Lung (tissue), 12 donors: Measurements from ENCODE around the gene TMEM150C. TPM values are rescaled to one million over a fixed set of nuclear protein-coding genes. Genes with fewer than 3 reads are reported as not detected.

ENCODE experiments used
- ATAC-seq: fragments of 200-7000 bp; cut with Tn5 transposase; one replicate; pipeline ENCODE4 v1.9.1; 2020; ENCODE audit warnings: moderate number of reproducible peaks; ENCODE audit not compliant: insufficient read depth, low FRiP score
- DNase-seq, 3 donors: peaks; one replicate each; pipeline ENCODE4 v3.0.0-alpha.2; 2013 to 2017
- H3K27ac ChIP-seq, 2 donors: one replicate each; pipeline ENCODE4 v1.5.1; 2013; ENCODE audit warnings: mild to moderate bottlenecking in 2 of 2, moderate library complexity in 2 of 2, control low read depth in 1 of 2, inconsistent platforms in 1 of 2, low read depth in 1 of 2, low read length in 1 of 2
- H3K27me3 ChIP-seq, 3 donors: one replicate each; pipeline ENCODE4 v1.5.1; 2013; ENCODE audit warnings: low read length in 2 of 3; ENCODE audit not compliant: control insufficient read depth in 3 of 3, insufficient read depth in 3 of 3
- H3K36me3 ChIP-seq, 4 donors: one replicate each; pipeline ENCODE4 v1.5.1; 2013; ENCODE audit warnings: low read length in 4 of 4, mild to moderate bottlenecking in 1 of 4, moderate library complexity in 1 of 4; ENCODE audit not compliant: control insufficient read depth in 4 of 4, insufficient read depth in 4 of 4
- H3K4me1 ChIP-seq, 5 donors: one replicate each; pipeline ENCODE4 v1.5.1; 2013; ENCODE audit warnings: low read length in 5 of 5, mild to moderate bottlenecking in 2 of 5, moderate library complexity in 1 of 5; ENCODE audit not compliant: control insufficient read depth in 5 of 5, insufficient read depth in 5 of 5
- H3K4me3 ChIP-seq: one replicate; pipeline ENCODE4 v1.5.1; 2013; ENCODE audit warnings: mild to moderate bottlenecking, control low read depth, moderate library complexity
- H3K9ac ChIP-seq, 2 donors: one replicate each; pipeline ENCODE4 v1.5.1; 2013; ENCODE audit warnings: low read length in 2 of 2, control low read depth in 1 of 2; ENCODE audit not compliant: insufficient read depth in 1 of 2
- H3K9me3 ChIP-seq, 4 donors: one replicate each; pipeline ENCODE4 v1.5.1; 2013; ENCODE audit warnings: low read length in 3 of 4, mild to moderate bottlenecking in 1 of 4, moderate library complexity in 1 of 4; ENCODE audit not compliant: control insufficient read depth in 4 of 4, insufficient read depth in 3 of 4
- CTCF ChIP-seq: IDR thresholded peaks from 2 replicates; pipeline ENCODE4 v1.5.1; 2012; ENCODE audit warnings: mild to moderate bottlenecking; ENCODE audit errors: control extremely low read depth, extremely low read depth
- WGBS, 2 donors: extraction: QIAGEN DNeasy Blood & Tissue Kit; methylation state at CpG; one replicate each; pipeline ENCODE4 v1.1.7; 2013; 5-methylcytosine and 5-hydroxymethylcytosine counted together
- polyA plus RNA-seq, 2 donors: library from polyadenylated mRNA; stranded (reverse); fragments of 200-250 nt; gene quantifications; one replicate each; pipeline ENCODE4 v1.2.1, GENCODE V29; 2013
- total RNA-seq, 2 donors: library from RNA; depleted of rRNA in 1 of 2; stranded (reverse); fragments of >200 nt in 1 of 2; gene quantifications; one replicate each; pipeline ENCODE4 v1.2.1, GENCODE V29; 2014 to 2021
- donor health status: control.
- donor health status: control.
- donor health status: Bipolar disorder and iron deficiency.
- donor health status: healthy.
- donor health status: DM: yes; HTN: yes; CAD: no.

Gene TMEM150C
- total and polyA plus RNA-seq, 4 donors = 2.5 to 10.4 (median 4.2) TPM

DNA sequence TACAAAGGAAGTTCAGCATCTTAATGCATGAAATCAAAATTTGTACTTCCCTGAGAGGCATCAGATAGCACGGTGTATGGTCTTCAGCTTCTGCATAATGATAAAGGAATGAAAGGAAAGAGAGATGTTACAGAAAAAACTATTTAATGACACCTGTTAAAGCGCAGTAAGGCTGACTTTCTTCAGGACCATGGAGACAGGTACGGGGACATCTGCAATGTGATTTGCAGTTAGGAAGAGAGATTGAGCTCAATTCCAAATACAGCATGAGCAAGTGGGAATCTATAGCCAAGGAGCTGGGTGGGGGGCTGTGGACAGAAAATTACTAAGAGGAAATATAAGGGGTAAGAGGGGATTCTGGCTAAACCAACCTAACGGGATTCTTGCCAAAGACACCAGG lies 39.3 kb downstream of the TMEM150C start:
- TF ChIP-seq CTCF = no peak
- no peaks in the 10 kb centered on the region for H3K36me3 ChIP-seq
- WGBS, 2 donors = 96 to 97% methylated on average over 4 of the region's 4 CpGs
- H3K4me1 ChIP-seq = peaks cover 0 to 12% (median 0%) of the 10 kb centered on the region in 5 donors
- no peaks in the 10 kb centered on the region for H3K9me3 ChIP-seq
- no peaks in the 10 kb centered on the region for H3K27me3 ChIP-seq
- no peak overlapping the region for H3K4me3 ChIP-seq
- no peak overlapping the region for H3K9ac ChIP-seq
- H3K27ac ChIP-seq = no peak overlapping the region
- ATAC-seq = no peak
- DNase-seq = no peak

- H3K9ac ChIP-seq = no peak overlapping the region
- no peak for ATAC-seq
- WGBS, 2 donors = 42 to 74% methylated on average over 2 of the region's 2 CpGs
Observed at GRCh38 chr4:82521283-82521682, 40.5 kb downstream of the TMEM150C start.

GRCh38 chr4:82519776-82520175 lies 42.0 kb downstream of the TMEM150C start:
- no peak for TF ChIP-seq CTCF
- H3K36me3 ChIP-seq = no peaks in the 10 kb centered on the region
- ATAC-seq = no peak
- no peak overlapping the region for H3K4me3 ChIP-seq
- no peak overlapping the region for H3K9ac ChIP-seq
- no peak overlapping the region for H3K27ac ChIP-seq
- peaks cover 0 to 12% (median 0%) of the 10 kb centered on the region in 5 donors for H3K4me1 ChIP-seq
- H3K9me3 ChIP-seq = no peaks in the 10 kb centered on the region
- WGBS, 2 donors = 68 to 85% methylated on average over 2 of the region's 2 CpGs
- no peak for DNase-seq
- H3K27me3 ChIP-seq = no peaks in the 10 kb centered on the region

More at GRCh38 chr4:82521283-82521682, 40.5 kb downstream of the TMEM150C start:
- no peaks in the 10 kb centered on the region for H3K36me3 ChIP-seq
- H3K27ac ChIP-seq = no peak overlapping the region
- DNase-seq = peak in 2 of 3 donors; percentile 52 to 74
- H3K4me3 ChIP-seq = no peak overlapping the region
- TF ChIP-seq CTCF = no peak
- no peaks in the 10 kb centered on the region for H3K27me3 ChIP-seq
- peaks cover 0 to 12% (median 0%) of the 10 kb centered on the region in 5 donors for H3K4me1 ChIP-seq
- no peaks in the 10 kb centered on the region for H3K9me3 ChIP-seq

DNA sequence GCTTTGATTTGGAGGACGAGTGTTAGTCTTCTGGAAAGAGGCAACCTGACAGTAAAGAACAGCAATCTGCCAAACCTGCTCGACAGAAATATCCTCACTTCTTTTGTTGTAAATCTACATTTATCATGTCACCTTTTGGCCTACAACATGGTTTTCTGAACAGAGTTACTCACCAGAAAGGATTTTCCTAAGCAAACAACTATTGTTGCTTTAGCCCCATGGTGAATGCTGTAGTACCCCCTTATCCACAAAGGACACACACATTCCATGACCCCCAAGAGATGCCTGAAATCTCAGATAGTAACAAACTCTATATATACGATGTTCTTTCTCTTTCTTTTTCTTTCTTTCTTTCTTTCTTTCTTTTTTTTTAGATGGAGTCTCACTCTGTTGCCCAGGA lies 42.7 kb downstream of the TMEM150C start:
- 81 to 88% methylated on average over 3 of the region's 3 CpGs for WGBS, 2 donors
- Histone ChIP-seq H3K9ac (no peak overlapping the region), H3K36me3 (no peaks in the 10 kb centered on the region), H3K4me1 (peaks cover 0 to 12% (median 0%) of the 10 kb centered on the region in 5 donors), H3K9me3 (peaks cover 0 to 2% (median 0%) of the 10 kb centered on the region in 4 donors), H3K4me3 (no peak overlapping the region), H3K27me3 (no peaks in the 10 kb centered on the region), H3K27ac (no peak overlapping the region)
- DNase-seq (no peak), ATAC-seq (no peak)
- TF ChIP-seq CTCF = no peak
